ENCODE measurements around the gene SRPK1.
"Not testable (repeated sequence)": the region's sequence is repeated elsewhere in the genome, so short reads cannot be mapped to it uniquely, and the experiment has no call there.

The SRPK1 gene

GRCh38 chr6:35954333-35954732 lies 33.4 kb upstream of the SRPK1 start:
- no CpG with 5 or more reads among the region's 7 CpGs for WGBS (ENCODE audit: insufficient coverage, insufficient read length)
- no peak for DNase-seq (ENCODE audit: low read depth, low spot score)
- no peaks in the 10 kb centered on the region for H3K36me3 ChIP-seq (ENCODE audit: control insufficient read depth, insufficient read depth, low read length)
- no peak overlapping the region for H3K27ac ChIP-seq (ENCODE audit: low read length)
- no peak overlapping the region for H3K4me3 ChIP-seq (ENCODE audit: low read length)
- H3K9me3 ChIP-seq (ENCODE audit: control insufficient read depth, insufficient read depth, low read length) = no peaks in the 10 kb centered on the region
- no peaks in the 10 kb centered on the region for H3K27me3 ChIP-seq (ENCODE audit: control insufficient read depth, insufficient read depth, low read length)
- peaks cover 3% of the 10 kb centered on the region; the same call in 1 of the 2 replicates for H3K4me1 ChIP-seq (ENCODE audit: control insufficient read depth, insufficient read depth, low read length)

- H3K36me3 ChIP-seq (ENCODE audit: control insufficient read depth, insufficient read depth, low read length) = no peaks in the 10 kb centered on the region
- no peak overlapping the region for H3K27ac ChIP-seq (ENCODE audit: low read length)
- WGBS (ENCODE audit: insufficient coverage, insufficient read length) = no CpG with 5 or more reads among the region's 1 CpG
- no peaks in the 10 kb centered on the region for H3K9me3 ChIP-seq (ENCODE audit: control insufficient read depth, insufficient read depth, low read length)
- no peak for DNase-seq (ENCODE audit: low read depth, low spot score)
- H3K4me3 ChIP-seq (ENCODE audit: low read length) = no peak overlapping the region
- no peaks in the 10 kb centered on the region for H3K27me3 ChIP-seq (ENCODE audit: control insufficient read depth, insufficient read depth, low read length)
- peaks cover 3% of the 10 kb centered on the region; the same call in 1 of the 2 replicates for H3K4me1 ChIP-seq (ENCODE audit: control insufficient read depth, insufficient read depth, low read length)
Measured at GRCh38 chr6:35948725-35949124, 27.8 kb upstream of the SRPK1 start.

- WGBS (ENCODE audit: insufficient coverage, insufficient read length) = no CpG with 5 or more reads among the region's 1 CpG
- Histone ChIP-seq H3K27me3 (ENCODE audit: control insufficient read depth, insufficient read depth, low read length) (no peaks in the 10 kb centered on the region), H3K27ac (ENCODE audit: low read length) (no peak overlapping the region), H3K4me3 (ENCODE audit: low read length) (no peak overlapping the region), H3K9me3 (ENCODE audit: control insufficient read depth, insufficient read depth, low read length) (no peaks in the 10 kb centered on the region), H3K4me1 (ENCODE audit: control insufficient read depth, insufficient read depth, low read length) (no peaks in the 10 kb centered on the region), H3K36me3 (ENCODE audit: control insufficient read depth, insufficient read depth, low read length) (no peaks in the 10 kb centered on the region)
- DNase-seq (ENCODE audit: low read depth, low spot score) = no peak
Measured at GRCh38 chr6:35945650-35946025, 24.7 kb upstream of the SRPK1 start.

- Histone ChIP-seq H3K36me3 (ENCODE audit: control insufficient read depth, insufficient read depth, low read length) (no peaks in the 10 kb centered on the region), H3K9me3 (ENCODE audit: control insufficient read depth, insufficient read depth, low read length) (no peaks in the 10 kb centered on the region), H3K27me3 (ENCODE audit: control insufficient read depth, insufficient read depth, low read length) (no peaks in the 10 kb centered on the region), H3K4me3 (ENCODE audit: low read length) (no peak overlapping the region), H3K4me1 (ENCODE audit: control insufficient read depth, insufficient read depth, low read length) (no peaks in the 10 kb centered on the region), H3K27ac (ENCODE audit: low read length) (no peak overlapping the region)
- WGBS (ENCODE audit: insufficient coverage, insufficient read length) = no CpG with 5 or more reads among the region's 1 CpG
- no peak for DNase-seq (ENCODE audit: low read depth, low spot score)
Measured at GRCh38 chr6:35943390-35943789, 22.5 kb upstream of the SRPK1 start.

- no peaks in the 10 kb centered on the region for H3K9me3 ChIP-seq (ENCODE audit: control insufficient read depth, insufficient read depth, low read length)
- H3K36me3 ChIP-seq (ENCODE audit: control insufficient read depth, insufficient read depth, low read length) = no peaks in the 10 kb centered on the region
Measured at GRCh38 chr6:35942355-35942754, 21.5 kb upstream of the SRPK1 start.

GRCh38 chr6:35941170-35941569 lies 20.3 kb upstream of the SRPK1 start:
- not testable (repeated sequence) for H3K27ac ChIP-seq (ENCODE audit: low read length); H3K9me3 ChIP-seq (ENCODE audit: control insufficient read depth, insufficient read depth, low read length); H3K27me3 ChIP-seq (ENCODE audit: control insufficient read depth, insufficient read depth, low read length); DNase-seq (ENCODE audit: low read depth, low spot score); H3K36me3 ChIP-seq (ENCODE audit: control insufficient read depth, insufficient read depth, low read length); H3K4me3 ChIP-seq (ENCODE audit: low read length); H3K4me1 ChIP-seq (ENCODE audit: control insufficient read depth, insufficient read depth, low read length)
- no CpG with 5 or more reads among the region's 7 CpGs for WGBS (ENCODE audit: insufficient coverage, insufficient read length)

More at GRCh38 chr6:35942355-35942754, 21.5 kb upstream of the SRPK1 start:
- Histone ChIP-seq H3K27me3 (ENCODE audit: control insufficient read depth, insufficient read depth, low read length) (no peaks in the 10 kb centered on the region), H3K4me1 (ENCODE audit: control insufficient read depth, insufficient read depth, low read length) (no peaks in the 10 kb centered on the region), H3K27ac (ENCODE audit: low read length) (no peak overlapping the region), H3K4me3 (ENCODE audit: low read length) (no peak overlapping the region)
- no peak for DNase-seq (ENCODE audit: low read depth, low spot score)

- not testable (repeated sequence) for H3K36me3 ChIP-seq (ENCODE audit: control insufficient read depth, insufficient read depth, low read length); DNase-seq (ENCODE audit: low read depth, low spot score); H3K4me3 ChIP-seq (ENCODE audit: low read length); H3K27ac ChIP-seq (ENCODE audit: low read length); H3K4me1 ChIP-seq (ENCODE audit: control insufficient read depth, insufficient read depth, low read length); H3K27me3 ChIP-seq (ENCODE audit: control insufficient read depth, insufficient read depth, low read length); H3K9me3 ChIP-seq (ENCODE audit: control insufficient read depth, insufficient read depth, low read length)
- no CpG with 5 or more reads among the region's 2 CpGs for WGBS (ENCODE audit: insufficient coverage, insufficient read length)
Measured at GRCh38 chr6:35940014-35940413, 19.1 kb upstream of the SRPK1 start.

GRCh38 chr6:35939259-35939658 lies 18.4 kb upstream of the SRPK1 start:
- H3K27ac ChIP-seq (ENCODE audit: low read length); H3K36me3 ChIP-seq (ENCODE audit: control insufficient read depth, insufficient read depth, low read length); H3K4me1 ChIP-seq (ENCODE audit: control insufficient read depth, insufficient read depth, low read length); H3K9me3 ChIP-seq (ENCODE audit: control insufficient read depth, insufficient read depth, low read length); H3K4me3 ChIP-seq (ENCODE audit: low read length); DNase-seq (ENCODE audit: low read depth, low spot score); H3K27me3 ChIP-seq (ENCODE audit: control insufficient read depth, insufficient read depth, low read length): not testable (repeated sequence)
- WGBS (ENCODE audit: insufficient coverage, insufficient read length) = no CpG with 5 or more reads among the region's 5 CpGs

GRCh38 chr6:35936681-35937359 lies 15.9 kb upstream of the SRPK1 start:
- DNase-seq (ENCODE audit: low read depth, low spot score) = no peak
- WGBS (ENCODE audit: insufficient coverage, insufficient read length) = no CpG with 5 or more reads among the region's 1 CpG
- H3K9me3 ChIP-seq (ENCODE audit: control insufficient read depth, insufficient read depth, low read length) = no peaks in the 10 kb centered on the region
- no peak overlapping the region for H3K27ac ChIP-seq (ENCODE audit: low read length)
- no peaks in the 10 kb centered on the region for H3K27me3 ChIP-seq (ENCODE audit: control insufficient read depth, insufficient read depth, low read length)
- no peak overlapping the region for H3K4me3 ChIP-seq (ENCODE audit: low read length)
- H3K36me3 ChIP-seq (ENCODE audit: control insufficient read depth, insufficient read depth, low read length) = no peaks in the 10 kb centered on the region
- H3K4me1 ChIP-seq (ENCODE audit: control insufficient read depth, insufficient read depth, low read length) = no peaks in the 10 kb centered on the region

GRCh38 chr6:35935469-35935868 lies 14.6 kb upstream of the SRPK1 start:
- no CpG with 5 or more reads among the region's 5 CpGs for WGBS (ENCODE audit: insufficient coverage, insufficient read length)
- H3K27ac ChIP-seq (ENCODE audit: low read length) = no peak overlapping the region
- no peaks in the 10 kb centered on the region for H3K9me3 ChIP-seq (ENCODE audit: control insufficient read depth, insufficient read depth, low read length)

GRCh38 chr6:35933844-35934243 lies 12.9 kb upstream of the SRPK1 start:
- no peak for DNase-seq (ENCODE audit: low read depth, low spot score)
- H3K4me3 ChIP-seq (ENCODE audit: low read length) = no peak overlapping the region

More at GRCh38 chr6:35935469-35935868, 14.6 kb upstream of the SRPK1 start:
- Histone ChIP-seq H3K4me1 (ENCODE audit: control insufficient read depth, insufficient read depth, low read length) (0 out of 2 replicates have a peak, but pooled peaks cover 2% of the 10 kb centered on the region), H3K27me3 (ENCODE audit: control insufficient read depth, insufficient read depth, low read length) (no peaks in the 10 kb centered on the region), H3K4me3 (ENCODE audit: low read length) (no peak overlapping the region), H3K36me3 (ENCODE audit: control insufficient read depth, insufficient read depth, low read length) (no peaks in the 10 kb centered on the region)
- DNase-seq (ENCODE audit: low read depth, low spot score) = no peak

More at GRCh38 chr6:35933844-35934243, 12.9 kb upstream of the SRPK1 start:
- no peaks in the 10 kb centered on the region for H3K36me3 ChIP-seq (ENCODE audit: control insufficient read depth, insufficient read depth, low read length)
- no peaks in the 10 kb centered on the region for H3K9me3 ChIP-seq (ENCODE audit: control insufficient read depth, insufficient read depth, low read length)
- H3K27ac ChIP-seq (ENCODE audit: low read length) = no peak overlapping the region
- H3K27me3 ChIP-seq (ENCODE audit: control insufficient read depth, insufficient read depth, low read length) = no peaks in the 10 kb centered on the region
- no CpG with 5 or more reads among the region's 2 CpGs for WGBS (ENCODE audit: insufficient coverage, insufficient read length)
- H3K4me1 ChIP-seq (ENCODE audit: control insufficient read depth, insufficient read depth, low read length) = 0 out of 2 replicates have a peak, but pooled peaks cover 2% of the 10 kb centered on the region
